Epithelial cell of esophagus (primary cell): ENCODE data around the gene PPP1R8.

Experiments used
- DNase-seq: peaks from one replicate; pipeline ENCODE4 v3.0.0; 2010; ENCODE audit warnings: low read depth
- H3K4me3 ChIP-seq: 2 replicates; pipeline ENCODE4 v1.5.1; 2011; ENCODE audit warnings: mild to moderate bottlenecking, low read length, control low read depth
- CTCF ChIP-seq: IDR thresholded peaks from 2 replicates; pipeline ENCODE4 v1.5.1; 2011; ENCODE audit warnings: low read depth, mild to moderate bottlenecking, low read length, control low read depth, inconsistent platforms; ENCODE audit not compliant: insufficient read depth; ENCODE audit errors: missing control alignments

Gene PPP1R8

GRCh38 chr1:27879374-27880082 lies 48.9 kb downstream of the PPP1R8 start:
- DNase-seq = no peak
- no peak overlapping the region for H3K4me3 ChIP-seq
- no peak for TF ChIP-seq CTCF

DNA sequence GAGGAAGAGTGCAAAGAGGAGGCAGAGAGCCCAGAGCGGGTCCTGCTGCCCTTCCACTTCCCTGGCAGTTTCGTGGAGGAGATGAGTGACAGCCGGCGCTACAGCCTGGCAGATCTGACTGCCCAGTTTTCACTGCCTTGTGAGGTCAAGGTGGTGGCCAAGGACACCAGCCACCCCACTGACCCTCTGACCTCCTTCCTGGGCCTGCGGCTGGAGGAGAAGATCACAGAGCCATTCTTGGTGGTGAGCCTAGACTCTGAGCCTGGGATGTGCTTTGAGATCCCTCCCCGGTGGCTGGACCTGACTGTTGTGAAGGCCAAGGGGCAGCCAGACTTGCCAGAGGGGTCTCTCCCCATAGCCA lies 51.9 kb downstream of the PPP1R8 start:
- no peak for TF ChIP-seq CTCF
- DNase-seq = no peak
- no peak overlapping the region for H3K4me3 ChIP-seq

GRCh38 chr1:27883536-27883935 lies 53.0 kb downstream of the PPP1R8 start:
- DNase-seq = no peak
- H3K4me3 ChIP-seq = no peak overlapping the region
- TF ChIP-seq CTCF = no peak

- TF ChIP-seq CTCF = no peak
- H3K4me3 ChIP-seq = no peak overlapping the region
- no peak for DNase-seq
Measured at GRCh38 chr1:27884006-27884954, 53.7 kb downstream of the PPP1R8 start.

DNA sequence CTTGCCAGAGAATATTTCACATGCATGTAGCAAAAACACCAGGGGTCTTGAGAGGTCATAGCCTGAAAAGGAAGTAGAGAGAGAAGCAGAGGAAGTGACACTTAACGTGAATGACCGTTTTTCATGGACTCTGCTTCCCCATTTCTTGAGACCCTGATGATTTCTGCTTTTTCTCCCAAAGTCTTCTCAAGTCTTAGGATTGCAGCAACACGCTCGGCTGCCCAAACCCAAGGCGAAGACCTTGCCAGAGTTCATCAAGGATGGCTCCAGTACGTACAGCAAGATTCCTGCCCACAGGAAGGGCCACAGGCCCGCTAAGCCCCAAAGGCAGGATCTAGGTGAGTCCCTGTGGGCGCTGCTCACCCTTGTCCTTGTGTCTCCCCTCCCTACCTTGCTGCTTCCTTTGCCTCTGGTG lies 54.5 kb downstream of the PPP1R8 start:
- H3K4me3 ChIP-seq = no peak overlapping the region
- DNase-seq = no peak
- no peak for TF ChIP-seq CTCF

GRCh38 chr1:27885621-27886352 lies 55.2 kb downstream of the PPP1R8 start:
- TF ChIP-seq CTCF = no peak
- no peak for DNase-seq
- no peak overlapping the region for H3K4me3 ChIP-seq
